Liver (tissue), 9 donors: ENCODE results near the gene HOATZ. TPM values are rescaled to one million over a fixed set of nuclear protein-coding genes. Genes with fewer than 3 reads are reported as not detected.

Experiments
- DNase-seq: peaks from one replicate; pipeline ENCODE4 v3.0.0-alpha.2; 2017; ENCODE audit warnings: low spot score
- H3K27ac ChIP-seq, 2 donors: one replicate each; pipeline ENCODE4 v1.7.0; 2013; ENCODE audit warnings: inconsistent platforms in 2 of 2, low read length in 2 of 2, control low read depth in 1 of 2, low read depth in 1 of 2, mild to moderate bottlenecking in 1 of 2
- H3K27me3 ChIP-seq, 4 donors: one replicate each; pipeline versions ENCODE4 v1.6.1 to v1.7.0; 2013; ENCODE audit warnings: low read length in 3 of 4, inconsistent platforms in 1 of 4, mild to moderate bottlenecking in 1 of 4, moderate library complexity in 1 of 4; ENCODE audit not compliant: control insufficient read depth in 4 of 4, insufficient read depth in 4 of 4
- H3K36me3 ChIP-seq, 4 donors: one replicate each; pipeline versions ENCODE4 v1.6.1 to v1.7.0; 2013; ENCODE audit warnings: low read length in 3 of 4, mild to moderate bottlenecking in 3 of 4, low read depth in 1 of 4, moderate library complexity in 1 of 4; ENCODE audit not compliant: control insufficient read depth in 4 of 4, insufficient read depth in 3 of 4
- H3K4me1 ChIP-seq, 4 donors: one replicate each; pipeline versions ENCODE4 v1.6.1 to v1.7.0; 2013; ENCODE audit warnings: low read length in 3 of 4, mild to moderate bottlenecking in 3 of 4, moderate library complexity in 1 of 4; ENCODE audit not compliant: control insufficient read depth in 4 of 4, insufficient read depth in 4 of 4
- H3K4me3 ChIP-seq, 3 donors: one replicate each; pipeline versions ENCODE4 v1.6.1 to v1.7.0; 2013; ENCODE audit warnings: low read length in 3 of 3, control low read depth in 1 of 3, low read depth in 1 of 3, mild to moderate bottlenecking in 1 of 3
- H3K9ac ChIP-seq, 2 donors: one replicate each; pipeline ENCODE4 v1.7.0; 2013; ENCODE audit warnings: low read length in 2 of 2, mild to moderate bottlenecking in 2 of 2, moderate library complexity in 2 of 2, control low read depth in 1 of 2, low read depth in 1 of 2
- H3K9me3 ChIP-seq, 4 donors: one replicate each; pipeline versions ENCODE4 v1.6.1 to v1.7.0; 2013; ENCODE audit warnings: low read length in 3 of 4; ENCODE audit not compliant: control insufficient read depth in 4 of 4
- EGR1 ChIP-seq, 2 donors: IDR thresholded peaks; 2 replicates each; pipeline ENCODE4 v1.6.1; 2016 to 2018; ENCODE audit warnings: antibody characterized with exemption in 2 of 2, low read depth in 2 of 2
- FOXA1 ChIP-seq: IDR thresholded peaks from 2 replicates; pipeline ENCODE4 v1.6.1; 2016; ENCODE audit warnings: antibody characterized with exemption
- GABPA ChIP-seq, 2 donors: IDR thresholded peaks in 1 of 2; conservative IDR thresholded peaks in 1 of 2; 2 replicates each; pipeline ENCODE4 v1.6.1; 2016; ENCODE audit warnings: antibody characterized with exemption in 2 of 2, mild to moderate bottlenecking in 1 of 2, moderate library complexity in 1 of 2
- HNF4A ChIP-seq, 2 donors: conservative IDR thresholded peaks; 2 replicates each; pipeline ENCODE4 v1.6.1; 2016; ENCODE audit warnings: antibody characterized with exemption in 2 of 2, mild to moderate bottlenecking in 2 of 2
- HNF4G ChIP-seq: IDR thresholded peaks from 2 replicates; pipeline ENCODE4 v1.6.1; 2016; ENCODE audit warnings: antibody characterized with exemption
- JUND ChIP-seq, 2 donors: IDR thresholded peaks; 2 replicates each; pipeline ENCODE4 v1.6.1; 2016; ENCODE audit warnings: antibody characterized with exemption in 2 of 2
- NR2F2 ChIP-seq: IDR thresholded peaks from 2 replicates; pipeline ENCODE4 v1.6.1; 2016; ENCODE audit warnings: antibody characterized with exemption
- RAD21 ChIP-seq, 2 donors: IDR thresholded peaks; 2 replicates each; pipeline ENCODE4 v1.6.1; 2016; ENCODE audit warnings: antibody characterized with exemption in 2 of 2, mild to moderate bottlenecking in 2 of 2
- RXRA ChIP-seq, 2 donors: IDR thresholded peaks; 2 replicates each; pipeline ENCODE4 v1.6.1; 2017 to 2018; ENCODE audit warnings: antibody characterized with exemption in 2 of 2, mild to moderate bottlenecking in 1 of 2
- SP1 ChIP-seq: IDR thresholded peaks from 2 replicates; pipeline ENCODE4 v1.6.1; 2018; ENCODE audit warnings: antibody characterized with exemption, mild to moderate bottlenecking
- TAF1 ChIP-seq: conservative IDR thresholded peaks from 2 replicates; pipeline ENCODE4 v1.6.1; 2016; ENCODE audit warnings: antibody characterized with exemption, mild to moderate bottlenecking
- YY1 ChIP-seq: IDR thresholded peaks from 2 replicates; pipeline ENCODE4 v1.6.1; 2016; ENCODE audit warnings: antibody characterized with exemption, mild to moderate bottlenecking
- WGBS: extraction: QIAGEN DNeasy Blood & Tissue Kit; methylation state at CpG from one replicate; pipeline ENCODE4 v1.1.7; 2013; 5-methylcytosine and 5-hydroxymethylcytosine counted together
- polyA plus RNA-seq, 2 donors: library from polyadenylated mRNA; stranded (reverse) in 1 of 2; unstranded in 1 of 2; fragments of 200-250 nt in 1 of 2; fragments of >200 nt in 1 of 2; fragmentation: Nextera tagmentation in 1 of 2; extraction: Ambion mirVana in 1 of 2; gene quantifications; one replicate each; pipeline versions ENCODE4 v1.2.1 to v1.2.3, GENCODE V29; 2013 to 2015
- total RNA-seq, 2 donors: library from RNA; depleted of rRNA; stranded (reverse); fragments of >200 nt; gene quantifications; one replicate each; pipeline ENCODE4 v1.2.3, GENCODE V29; 2014
- TF ChIP-seq, protein P1 (sequence below): IDR thresholded peaks from 2 replicates; pipeline ENCODE4 v1.6.1; 2016; ENCODE audit warnings: antibody characterized with exemption, mild to moderate bottlenecking
- TF ChIP-seq, protein P2 (sequence below): IDR thresholded peaks from 2 replicates; pipeline ENCODE4 v1.6.1; 2016; ENCODE audit warnings: antibody characterized with exemption
- TF ChIP-seq, protein P3 (sequence below): fragments of 150-350 bp; IDR thresholded peaks from 2 replicates; pipeline ENCODE4 v1.5.1; 2017; ENCODE audit warnings: improper control_type of control experiment, low read depth, low read length; ENCODE audit not compliant: missing input control
- TF ChIP-seq, protein P4 (sequence below): IDR thresholded peaks from 2 replicates; pipeline ENCODE4 v1.6.1; 2016; ENCODE audit warnings: antibody characterized with exemption
- TF ChIP-seq, protein P5 (sequence below): IDR thresholded peaks from 2 replicates; pipeline ENCODE4 v1.6.1; 2016; ENCODE audit warnings: antibody characterized with exemption
- donor health status: healthy.
- donor health status: healthy.
- donor health status: healthy.
- donor health status: healthy.
- donor health status: healthy.

Gene HOATZ
- total and polyA plus RNA-seq, 4 donors: not detected

DNA sequence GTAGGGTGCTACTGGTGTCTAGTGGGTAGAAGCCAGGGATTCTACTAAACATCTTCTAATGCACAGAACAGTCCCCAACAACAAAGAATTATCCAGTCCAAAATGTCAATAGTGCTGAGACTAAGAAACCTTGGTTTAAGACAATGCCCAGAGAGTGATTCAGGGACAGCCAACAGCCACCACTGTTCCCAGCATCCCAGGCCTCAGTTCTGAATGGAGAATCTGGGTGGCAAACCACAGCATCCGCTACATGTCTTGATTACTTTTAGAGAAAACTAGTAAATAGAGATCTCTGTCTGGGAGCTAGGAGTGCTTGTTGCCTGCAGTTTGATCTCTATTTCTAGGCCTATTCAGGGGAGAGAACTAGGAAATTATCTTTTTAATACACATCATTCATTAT, 66.8 kb downstream of the HOATZ start:
- DNase-seq: no peak
- H3K36me3 ChIP-seq: no peaks in the 10 kb centered on the region
- no peak overlapping the region for H3K9ac ChIP-seq
- WGBS: 96% methylated on average over 1 of the region's 1 CpG
- H3K27ac ChIP-seq: no peak overlapping the region
- no peaks in the 10 kb centered on the region for H3K27me3 ChIP-seq
- H3K4me1 ChIP-seq: peaks cover 0 to 8% (median under 1%) of the 10 kb centered on the region in 4 donors
- TF ChIP-seq JUND (IDR thresholded peaks at IDR 0.05) (no peak), YY1 (no peak), EGR1 (IDR thresholded peaks at IDR 0.05; ENCODE audit: low read depth in 2 of 2) (no peak), NR2F2 (no peak), HNF4G (no peak), SP1 (no peak), TAF1 (no peak), FOXA1 (no peak), RXRA (IDR thresholded peaks at IDR 0.05) (no peak), RAD21 (IDR thresholded peaks at IDR 0.05) (no peak)
- TF ChIP-seq, protein P1, sequence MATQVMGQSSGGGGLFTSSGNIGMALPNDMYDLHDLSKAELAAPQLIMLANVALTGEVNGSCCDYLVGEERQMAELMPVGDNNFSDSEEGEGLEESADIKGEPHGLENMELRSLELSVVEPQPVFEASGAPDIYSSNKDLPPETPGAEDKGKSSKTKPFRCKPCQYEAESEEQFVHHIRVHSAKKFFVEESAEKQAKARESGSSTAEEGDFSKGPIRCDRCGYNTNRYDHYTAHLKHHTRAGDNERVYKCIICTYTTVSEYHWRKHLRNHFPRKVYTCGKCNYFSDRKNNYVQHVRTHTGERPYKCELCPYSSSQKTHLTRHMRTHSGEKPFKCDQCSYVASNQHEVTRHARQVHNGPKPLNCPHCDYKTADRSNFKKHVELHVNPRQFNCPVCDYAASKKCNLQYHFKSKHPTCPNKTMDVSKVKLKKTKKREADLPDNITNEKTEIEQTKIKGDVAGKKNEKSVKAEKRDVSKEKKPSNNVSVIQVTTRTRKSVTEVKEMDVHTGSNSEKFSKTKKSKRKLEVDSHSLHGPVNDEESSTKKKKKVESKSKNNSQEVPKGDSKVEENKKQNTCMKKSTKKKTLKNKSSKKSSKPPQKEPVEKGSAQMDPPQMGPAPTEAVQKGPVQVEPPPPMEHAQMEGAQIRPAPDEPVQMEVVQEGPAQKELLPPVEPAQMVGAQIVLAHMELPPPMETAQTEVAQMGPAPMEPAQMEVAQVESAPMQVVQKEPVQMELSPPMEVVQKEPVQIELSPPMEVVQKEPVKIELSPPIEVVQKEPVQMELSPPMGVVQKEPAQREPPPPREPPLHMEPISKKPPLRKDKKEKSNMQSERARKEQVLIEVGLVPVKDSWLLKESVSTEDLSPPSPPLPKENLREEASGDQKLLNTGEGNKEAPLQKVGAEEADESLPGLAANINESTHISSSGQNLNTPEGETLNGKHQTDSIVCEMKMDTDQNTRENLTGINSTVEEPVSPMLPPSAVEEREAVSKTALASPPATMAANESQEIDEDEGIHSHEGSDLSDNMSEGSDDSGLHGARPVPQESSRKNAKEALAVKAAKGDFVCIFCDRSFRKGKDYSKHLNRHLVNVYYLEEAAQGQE: no peak
- TF ChIP-seq, protein P2, sequence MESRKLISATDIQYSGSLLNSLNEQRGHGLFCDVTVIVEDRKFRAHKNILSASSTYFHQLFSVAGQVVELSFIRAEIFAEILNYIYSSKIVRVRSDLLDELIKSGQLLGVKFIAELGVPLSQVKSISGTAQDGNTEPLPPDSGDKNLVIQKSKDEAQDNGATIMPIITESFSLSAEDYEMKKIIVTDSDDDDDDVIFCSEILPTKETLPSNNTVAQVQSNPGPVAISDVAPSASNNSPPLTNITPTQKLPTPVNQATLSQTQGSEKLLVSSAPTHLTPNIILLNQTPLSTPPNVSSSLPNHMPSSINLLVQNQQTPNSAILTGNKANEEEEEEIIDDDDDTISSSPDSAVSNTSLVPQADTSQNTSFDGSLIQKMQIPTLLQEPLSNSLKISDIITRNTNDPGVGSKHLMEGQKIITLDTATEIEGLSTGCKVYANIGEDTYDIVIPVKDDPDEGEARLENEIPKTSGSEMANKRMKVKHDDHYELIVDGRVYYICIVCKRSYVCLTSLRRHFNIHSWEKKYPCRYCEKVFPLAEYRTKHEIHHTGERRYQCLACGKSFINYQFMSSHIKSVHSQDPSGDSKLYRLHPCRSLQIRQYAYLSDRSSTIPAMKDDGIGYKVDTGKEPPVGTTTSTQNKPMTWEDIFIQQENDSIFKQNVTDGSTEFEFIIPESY: no peak
- TF ChIP-seq, protein P3, sequence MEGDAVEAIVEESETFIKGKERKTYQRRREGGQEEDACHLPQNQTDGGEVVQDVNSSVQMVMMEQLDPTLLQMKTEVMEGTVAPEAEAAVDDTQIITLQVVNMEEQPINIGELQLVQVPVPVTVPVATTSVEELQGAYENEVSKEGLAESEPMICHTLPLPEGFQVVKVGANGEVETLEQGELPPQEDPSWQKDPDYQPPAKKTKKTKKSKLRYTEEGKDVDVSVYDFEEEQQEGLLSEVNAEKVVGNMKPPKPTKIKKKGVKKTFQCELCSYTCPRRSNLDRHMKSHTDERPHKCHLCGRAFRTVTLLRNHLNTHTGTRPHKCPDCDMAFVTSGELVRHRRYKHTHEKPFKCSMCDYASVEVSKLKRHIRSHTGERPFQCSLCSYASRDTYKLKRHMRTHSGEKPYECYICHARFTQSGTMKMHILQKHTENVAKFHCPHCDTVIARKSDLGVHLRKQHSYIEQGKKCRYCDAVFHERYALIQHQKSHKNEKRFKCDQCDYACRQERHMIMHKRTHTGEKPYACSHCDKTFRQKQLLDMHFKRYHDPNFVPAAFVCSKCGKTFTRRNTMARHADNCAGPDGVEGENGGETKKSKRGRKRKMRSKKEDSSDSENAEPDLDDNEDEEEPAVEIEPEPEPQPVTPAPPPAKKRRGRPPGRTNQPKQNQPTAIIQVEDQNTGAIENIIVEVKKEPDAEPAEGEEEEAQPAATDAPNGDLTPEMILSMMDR: no peak
- TF ChIP-seq, protein P4, sequence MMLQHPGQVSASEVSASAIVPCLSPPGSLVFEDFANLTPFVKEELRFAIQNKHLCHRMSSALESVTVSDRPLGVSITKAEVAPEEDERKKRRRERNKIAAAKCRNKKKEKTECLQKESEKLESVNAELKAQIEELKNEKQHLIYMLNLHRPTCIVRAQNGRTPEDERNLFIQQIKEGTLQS: no peak
- no peaks in the 10 kb centered on the region for H3K9me3 ChIP-seq
- H3K4me3 ChIP-seq: no peak overlapping the region

DNA sequence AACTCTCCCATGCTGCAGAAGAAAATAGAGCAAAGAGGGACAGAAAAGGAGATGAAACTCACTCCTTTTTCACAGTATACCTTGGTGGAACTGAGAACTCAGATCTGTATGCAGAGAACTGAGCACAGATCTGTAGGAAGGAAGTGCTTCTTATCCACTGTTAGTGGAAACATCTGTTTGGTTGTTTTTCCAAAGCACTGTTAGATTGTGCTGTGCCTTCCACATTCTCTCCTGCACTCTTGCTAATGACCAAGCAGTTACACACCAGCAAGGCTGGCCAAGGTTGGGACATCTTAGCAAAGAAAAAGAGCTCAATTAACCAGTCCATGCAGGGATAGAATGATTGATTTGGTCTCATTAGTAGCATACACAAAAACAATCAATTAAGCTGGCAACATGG, 67.6 kb downstream of the HOATZ start:
- TF ChIP-seq RAD21 (IDR thresholded peaks at IDR 0.05) (no peak), RXRA (IDR thresholded peaks at IDR 0.05) (no peak), NR2F2 (no peak), SP1 (no peak), GABPA (IDR thresholded peaks at IDR 0.05 in 1 of 2, conservative IDR thresholded peaks at IDR 0.05 in 1 of 2) (no peak), JUND (IDR thresholded peaks at IDR 0.05) (no peak), HNF4A (conservative IDR thresholded peaks at IDR 0.05) (no peak), HNF4G (no peak), YY1 (no peak), FOXA1 (no peak)
- TF ChIP-seq, protein P1: no peak
- TF ChIP-seq, protein P2: no peak
- TF ChIP-seq, protein P5, sequence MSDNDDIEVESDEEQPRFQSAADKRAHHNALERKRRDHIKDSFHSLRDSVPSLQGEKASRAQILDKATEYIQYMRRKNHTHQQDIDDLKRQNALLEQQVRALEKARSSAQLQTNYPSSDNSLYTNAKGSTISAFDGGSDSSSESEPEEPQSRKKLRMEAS: no peak
- TF ChIP-seq, protein P4: no peak
- Histone ChIP-seq H3K4me3 (no peak overlapping the region), H3K27me3 (no peaks in the 10 kb centered on the region), H3K36me3 (no peaks in the 10 kb centered on the region), H3K9ac (no peak overlapping the region), H3K4me1 (peaks cover 0 to 8% (median under 1%) of the 10 kb centered on the region in 4 donors), H3K27ac (no peak overlapping the region), H3K9me3 (no peaks in the 10 kb centered on the region)
- no peak for DNase-seq
